ENCODE results near the gene LFNG. TPM values are rescaled to one million over a fixed set of nuclear protein-coding genes. Genes with fewer than 3 reads are reported as not detected.

Gene LFNG
- total and polyA plus RNA-seq, 2 of the 13 experiments (the other 11 are each of a cell fraction or from before 2014, with no cell fraction given) = 0.44 to 1.5 TPM

GRCh38 chr7:2522780-2523433 lies 3.3 kb downstream of the LFNG start (continued):
- TF ChIP-seq SNAPC4 (CRISPR knock-in tag; IDR thresholded peaks at IDR 0.05) (no peak), NR0B2 (CRISPR knock-in tag; IDR thresholded peaks at IDR 0.05) (no peak), ZFP36L2 (CRISPR knock-in tag; IDR thresholded peaks at IDR 0.05) (no peak), CHD2 (IDR thresholded peaks at IDR 0.05; ENCODE audit: low read depth, low read length) (peak; percentile 65; the same call in 1 of the 2 replicates), ZSCAN9 (CRISPR knock-in tag; IDR thresholded peaks at IDR 0.05; ENCODE audit: borderline replicate concordance) (no peak), ZFP1 (CRISPR knock-in tag; IDR thresholded peaks at IDR 0.05) (no peak), TBP (CRISPR knock-in tag; IDR thresholded peaks at IDR 0.05) (no peak), MIER2 (CRISPR knock-in tag; IDR thresholded peaks at IDR 0.05) (no peak), SKI (IDR thresholded peaks at IDR 0.05; ENCODE audit: partially characterized antibody) (no peak), SNAPC2 (CRISPR knock-in tag; IDR thresholded peaks at IDR 0.05) (no peak), FOXP4 (CRISPR knock-in tag; IDR thresholded peaks at IDR 0.05) (no peak), ZKSCAN1 (IDR thresholded peaks at IDR 0.05; ENCODE audit: low read length) (no peak), ZNF431 (CRISPR knock-in tag; IDR thresholded peaks at IDR 0.05; ENCODE audit: borderline replicate concordance, low read depth) (no peak), PPARG (CRISPR knock-in tag; conservative IDR thresholded peaks at IDR 0.05) (no peak), ARID3A (IDR thresholded peaks at IDR 0.05; ENCODE audit: low read depth, low read length) (no peak), ZNF101 (CRISPR knock-in tag; IDR thresholded peaks at IDR 0.05; ENCODE audit: borderline replicate concordance, low read depth) (no peak), ATAD3A (CRISPR knock-in tag; IDR thresholded peaks at IDR 0.05) (no peak), ZNF383 (CRISPR knock-in tag; IDR thresholded peaks at IDR 0.05; ENCODE audit: borderline replicate concordance) (no peak), ZNF256 (CRISPR knock-in tag; conservative IDR thresholded peaks at IDR 0.05) (no peak), KDM1A (CRISPR knock-in tag; IDR thresholded peaks at IDR 0.05) (peak; percentile 62; the same call in 1 of the 2 replicates), TFAP4 (IDR thresholded peaks at IDR 0.05; ENCODE audit: borderline replicate concordance, low read depth) (no peak)

Measured in HepG2 (cell line).